CD4-positive, alpha-beta T cell (primary cell): ENCODE results near the gene TM4SF20. TPM values are rescaled to one million over a fixed set of nuclear protein-coding genes. Genes with fewer than 3 reads are reported as not detected.

Experiments used
- ATAC-seq: fragments of 200-7000 bp; cut with Tn5 transposase; one replicate; pipeline ENCODE4 v1.10.0; 2022; ENCODE audit warnings: mild to moderate bottlenecking; ENCODE audit not compliant: poor library complexity
- CTCF ChIA-PET: fragments of 350-600 bp; sonication (Branson Sonifier 250); formaldehyde crosslinking; loops from one replicate; lab custom pipeline; 2021; ENCODE audit warnings: antibody characterized with exemption, inconsistent platforms; lab: Charles Lee
- POLR2A ChIA-PET: fragments of 350-600 bp; sonication (Branson Sonifier 250); formaldehyde crosslinking; loops from one replicate; lab custom pipeline; 2021; ENCODE audit warnings: antibody characterized with exemption, inconsistent platforms; lab: Charles Lee
- DNase-seq, 14 experiments: peaks; one replicate each; pipeline ENCODE4 v3.0.0-alpha.2; 2013 to 2020; ENCODE audit warnings: mixed read lengths in 2 of 14
- H3K27ac ChIP-seq, 2 donors: one replicate each; pipeline versions ENCODE4 v1.5.1 to v1.7.0; 2013; ENCODE audit warnings: low read length in 2 of 2, low read depth in 1 of 2, mild to moderate bottlenecking in 1 of 2
- H3K27me3 ChIP-seq, 2 experiments: 1 replicate in 1 of 2; 2 replicates in 1 of 2; pipeline versions ENCODE4 v1.6.1 to v1.7.0; 2013; ENCODE audit warnings: low read length in 2 of 2, control low read depth in 1 of 2, mild to moderate bottlenecking in 1 of 2, moderate library complexity in 1 of 2; ENCODE audit not compliant: insufficient read depth in 2 of 2, control insufficient read depth in 1 of 2
- H3K36me3 ChIP-seq: one replicate; pipeline ENCODE4 v1.6.1; 2013; ENCODE audit warnings: low read length, control low read depth; ENCODE audit not compliant: insufficient read depth
- H3K4me1 ChIP-seq: one replicate; pipeline ENCODE4 v1.6.1; 2013; ENCODE audit warnings: low read length, control low read depth; ENCODE audit not compliant: insufficient read depth
- H3K4me3 ChIP-seq: one replicate; pipeline ENCODE4 v1.5.1; 2013; ENCODE audit warnings: mild to moderate bottlenecking, low read length, moderate library complexity
- H3K9me3 ChIP-seq, 2 experiments: 1 replicate in 1 of 2; 2 replicates in 1 of 2; pipeline versions ENCODE4 v1.6.1 to v1.7.0; 2013; ENCODE audit warnings: low read length in 2 of 2, mild to moderate bottlenecking in 2 of 2, control low read depth in 1 of 2, moderate library complexity in 1 of 2; ENCODE audit not compliant: control insufficient read depth in 1 of 2, insufficient read depth in 1 of 2
- H3K27ac Mint-ChIP-seq: one replicate; pipeline ENCODE4 v1.8.0; 2020; ENCODE audit warnings: mixed read lengths
- H3K27me3 Mint-ChIP-seq: one replicate; pipeline ENCODE4 v1.8.0; 2021; ENCODE audit warnings: mixed read lengths
- H3K36me3 Mint-ChIP-seq: one replicate; pipeline ENCODE4 v1.8.0; 2021; ENCODE audit warnings: low read depth, mixed read lengths
- H3K4me1 Mint-ChIP-seq: one replicate; pipeline ENCODE4 v1.8.0; 2021; ENCODE audit warnings: low read depth, mixed read lengths
- H3K4me3 Mint-ChIP-seq: one replicate; pipeline ENCODE4 v1.8.0; 2020; ENCODE audit warnings: mild to moderate bottlenecking, mixed read lengths
- H3K9me3 Mint-ChIP-seq: one replicate; pipeline ENCODE4 v1.8.0; 2020; ENCODE audit warnings: mixed read lengths
- intact Hi-C, 2 experiments: fragments of 100-400 bp; cut with DNase I in 1 of 2; cut with micrococcal nuclease in 1 of 2; formaldehyde crosslinking; loops; one replicate each; pipeline versions ENCODE4 v1.15.1 to v1.9.0; 2023 to 2025; cut with DNase I, micrococcal nuclease
- total RNA-seq, 174 experiments: library from RNA in 2 of 174; stranded (reverse) in 2 of 174; gene quantifications; one replicate each; pipeline ENCODE4 v1.2.3 and lab custom pipeline; 2021 to 2026
- TF ChIP-seq, protein P1 (sequence below): fragments of 200-600 bp; IDR thresholded peaks from one replicate; pipeline ENCODE4 v1.8.0; 2022; ENCODE audit warnings: antibody characterized with exemption, mild to moderate bottlenecking

The TM4SF20 gene
- total RNA-seq, 2 experiments from 2014 or later = not detected

GRCh38 chr2:227414846-227415245, 35.7 kb upstream of the TM4SF20 start:
- Mint-ChIP-seq H3K4me3 (no peak overlapping the region), H3K9me3 (no peaks in the 10 kb centered on the region), H3K27me3 (no peaks in the 10 kb centered on the region), H3K36me3 (no peaks in the 10 kb centered on the region), H3K27ac (no peak overlapping the region), H3K4me1 (peaks cover 17% of the 10 kb centered on the region)
- no peak overlapping the region for H3K27ac ChIP-seq
- ChIA-PET POLR2A (no interaction called here), CTCF (no interaction called here)
- intact Hi-C loops = no loop called here
- no peaks in the 10 kb centered on the region for H3K36me3 ChIP-seq
- TF ChIP-seq, protein P1, sequence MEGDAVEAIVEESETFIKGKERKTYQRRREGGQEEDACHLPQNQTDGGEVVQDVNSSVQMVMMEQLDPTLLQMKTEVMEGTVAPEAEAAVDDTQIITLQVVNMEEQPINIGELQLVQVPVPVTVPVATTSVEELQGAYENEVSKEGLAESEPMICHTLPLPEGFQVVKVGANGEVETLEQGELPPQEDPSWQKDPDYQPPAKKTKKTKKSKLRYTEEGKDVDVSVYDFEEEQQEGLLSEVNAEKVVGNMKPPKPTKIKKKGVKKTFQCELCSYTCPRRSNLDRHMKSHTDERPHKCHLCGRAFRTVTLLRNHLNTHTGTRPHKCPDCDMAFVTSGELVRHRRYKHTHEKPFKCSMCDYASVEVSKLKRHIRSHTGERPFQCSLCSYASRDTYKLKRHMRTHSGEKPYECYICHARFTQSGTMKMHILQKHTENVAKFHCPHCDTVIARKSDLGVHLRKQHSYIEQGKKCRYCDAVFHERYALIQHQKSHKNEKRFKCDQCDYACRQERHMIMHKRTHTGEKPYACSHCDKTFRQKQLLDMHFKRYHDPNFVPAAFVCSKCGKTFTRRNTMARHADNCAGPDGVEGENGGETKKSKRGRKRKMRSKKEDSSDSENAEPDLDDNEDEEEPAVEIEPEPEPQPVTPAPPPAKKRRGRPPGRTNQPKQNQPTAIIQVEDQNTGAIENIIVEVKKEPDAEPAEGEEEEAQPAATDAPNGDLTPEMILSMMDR = no peak
- DNase-seq (no peak), ATAC-seq (no peak)
- H3K4me1 ChIP-seq = peaks cover 7% of the 10 kb centered on the region
- no peaks in the 10 kb centered on the region for H3K9me3 ChIP-seq
- H3K27me3 ChIP-seq = no peaks in the 10 kb centered on the region
- no peak overlapping the region for H3K4me3 ChIP-seq

GRCh38 chr2:227413371-227413770, 34.3 kb upstream of the TM4SF20 start:
- Histone ChIP-seq H3K27me3 (no peaks in the 10 kb centered on the region), H3K4me3 (no peak overlapping the region), H3K4me1 (peaks cover 7% of the 10 kb centered on the region), H3K9me3 (no peaks in the 10 kb centered on the region), H3K27ac (no peak overlapping the region), H3K36me3 (no peaks in the 10 kb centered on the region)
- CTCF ChIA-PET = no interaction called here
- intact Hi-C loops = no loop called here
- no peak overlapping the region for H3K4me3 Mint-ChIP-seq
- no peaks in the 10 kb centered on the region for H3K9me3 Mint-ChIP-seq
- DNase-seq (no peak), ATAC-seq (no peak)
- no peak overlapping the region for H3K27ac Mint-ChIP-seq
- H3K27me3 Mint-ChIP-seq = no peaks in the 10 kb centered on the region
- TF ChIP-seq, protein P1 = no peak
- POLR2A ChIA-PET = no interaction called here
- H3K36me3 Mint-ChIP-seq = no peaks in the 10 kb centered on the region
- H3K4me1 Mint-ChIP-seq = peaks cover 17% of the 10 kb centered on the region

- CTCF ChIA-PET = no interaction called here
- intact Hi-C loops = no loop called here
- TF ChIP-seq, protein P1 = no peak
- Histone ChIP-seq H3K4me1 (peaks cover 7% of the 10 kb centered on the region), H3K27me3 (no peaks in the 10 kb centered on the region), H3K9me3 (no peaks in the 10 kb centered on the region), H3K4me3 (no peak overlapping the region), H3K27ac (no peak overlapping the region), H3K36me3 (no peaks in the 10 kb centered on the region)
- Mint-ChIP-seq H3K36me3 (no peaks in the 10 kb centered on the region), H3K27ac (no peak overlapping the region), H3K4me3 (no peak overlapping the region), H3K4me1 (peaks cover 17% of the 10 kb centered on the region), H3K27me3 (no peaks in the 10 kb centered on the region), H3K9me3 (no peaks in the 10 kb centered on the region)
- ATAC-seq = no peak
- DNase-seq = no peak
- POLR2A ChIA-PET = no interaction called here
These were observed 33.8 kb upstream of the TM4SF20 start for GRCh38 chr2:227412877-227413276.
